GM19025 (cell line): ENCODE results near the gene ADGRA1.
"Not testable (repeated sequence)": the region's sequence is repeated elsewhere in the genome, so short reads cannot be mapped to it uniquely, and the experiment has no call there.

Experiments
- ATAC-seq: cut with Tn5 transposase; IDR thresholded peaks from one replicate; pipeline ENCODE4 v1.9.1; 2021; ENCODE audit warnings: mild to moderate bottlenecking, low read depth, moderate library complexity; ENCODE audit not compliant: unreplicated experiment

Gene ADGRA1, protein sequence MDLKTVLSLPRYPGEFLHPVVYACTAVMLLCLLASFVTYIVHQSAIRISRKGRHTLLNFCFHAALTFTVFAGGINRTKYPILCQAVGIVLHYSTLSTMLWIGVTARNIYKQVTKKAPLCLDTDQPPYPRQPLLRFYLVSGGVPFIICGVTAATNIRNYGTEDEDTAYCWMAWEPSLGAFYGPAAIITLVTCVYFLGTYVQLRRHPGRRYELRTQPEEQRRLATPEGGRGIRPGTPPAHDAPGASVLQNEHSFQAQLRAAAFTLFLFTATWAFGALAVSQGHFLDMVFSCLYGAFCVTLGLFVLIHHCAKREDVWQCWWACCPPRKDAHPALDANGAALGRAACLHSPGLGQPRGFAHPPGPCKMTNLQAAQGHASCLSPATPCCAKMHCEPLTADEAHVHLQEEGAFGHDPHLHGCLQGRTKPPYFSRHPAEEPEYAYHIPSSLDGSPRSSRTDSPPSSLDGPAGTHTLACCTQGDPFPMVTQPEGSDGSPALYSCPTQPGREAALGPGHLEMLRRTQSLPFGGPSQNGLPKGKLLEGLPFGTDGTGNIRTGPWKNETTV

DNA sequence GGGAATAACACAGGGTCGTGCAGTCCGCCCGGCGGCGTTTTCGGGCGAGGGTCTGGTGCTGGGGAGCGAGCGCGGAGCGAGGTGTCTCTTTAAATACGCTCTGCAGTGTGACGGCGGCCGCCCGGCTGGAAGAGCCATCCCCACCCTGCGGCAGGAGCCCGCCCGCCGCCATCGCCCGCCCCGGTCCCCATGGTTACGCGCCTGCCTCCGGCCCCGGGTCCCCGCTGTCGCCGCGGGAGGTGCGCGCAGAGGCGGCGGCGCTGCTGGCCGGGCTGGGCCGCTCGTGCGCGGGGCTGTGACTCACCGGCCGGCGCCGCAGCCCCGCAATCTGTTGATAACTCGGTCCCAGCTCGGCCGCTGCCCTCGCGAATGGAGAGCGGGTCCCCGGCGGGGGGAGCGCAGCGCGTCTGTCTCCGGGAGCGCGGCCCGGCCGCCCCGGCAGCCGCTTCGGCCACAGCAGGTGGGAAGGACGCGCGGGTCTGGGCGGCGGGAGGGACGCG lies at the start of gene ADGRA1:
ADGRA1 (plus strand) TSS at position 246 of the 500 bp plus-strand sequence. CDS start 986 bp downstream, outside the sequence.
- no peak for ATAC-seq

DNA sequence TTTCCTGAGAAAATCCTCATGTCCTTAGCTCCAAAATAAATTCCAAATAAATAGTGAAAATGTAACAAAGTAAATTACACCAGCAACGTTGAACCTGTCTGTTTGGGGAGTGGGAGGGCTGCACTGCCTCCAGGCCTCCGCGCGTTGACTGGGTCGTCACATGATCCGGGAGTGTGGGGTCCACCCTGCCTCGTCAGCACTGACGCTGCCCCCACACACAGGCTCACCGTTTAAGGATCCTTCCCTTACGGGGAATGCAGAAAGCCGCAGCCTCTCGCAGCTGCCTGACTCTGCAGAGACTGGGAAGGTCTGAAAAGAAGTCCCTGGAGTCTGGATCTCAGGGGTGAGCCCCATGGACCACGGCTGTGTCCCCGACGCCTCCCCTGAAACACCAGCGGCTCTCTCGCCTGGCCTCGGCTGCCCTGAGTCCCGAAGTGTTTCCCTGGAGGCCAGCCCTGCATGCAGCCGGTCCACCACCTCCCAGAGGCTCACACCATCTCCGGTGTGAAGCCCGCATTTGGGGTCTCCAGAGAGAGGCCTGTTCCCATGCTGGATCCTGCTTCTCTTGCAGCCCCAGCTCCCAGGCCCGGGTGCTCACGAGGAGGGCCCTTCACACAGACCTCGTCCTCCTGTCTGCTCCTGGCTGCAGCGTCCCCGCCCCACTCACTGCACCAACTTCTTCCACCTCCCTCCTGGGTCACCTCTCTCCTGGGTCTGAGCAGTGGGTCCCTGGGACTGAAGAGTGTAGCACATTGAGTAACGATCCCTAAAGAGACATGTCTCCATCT lies 49.5 kb upstream of the ADGRA1 start:
- no peak for ATAC-seq

DNA sequence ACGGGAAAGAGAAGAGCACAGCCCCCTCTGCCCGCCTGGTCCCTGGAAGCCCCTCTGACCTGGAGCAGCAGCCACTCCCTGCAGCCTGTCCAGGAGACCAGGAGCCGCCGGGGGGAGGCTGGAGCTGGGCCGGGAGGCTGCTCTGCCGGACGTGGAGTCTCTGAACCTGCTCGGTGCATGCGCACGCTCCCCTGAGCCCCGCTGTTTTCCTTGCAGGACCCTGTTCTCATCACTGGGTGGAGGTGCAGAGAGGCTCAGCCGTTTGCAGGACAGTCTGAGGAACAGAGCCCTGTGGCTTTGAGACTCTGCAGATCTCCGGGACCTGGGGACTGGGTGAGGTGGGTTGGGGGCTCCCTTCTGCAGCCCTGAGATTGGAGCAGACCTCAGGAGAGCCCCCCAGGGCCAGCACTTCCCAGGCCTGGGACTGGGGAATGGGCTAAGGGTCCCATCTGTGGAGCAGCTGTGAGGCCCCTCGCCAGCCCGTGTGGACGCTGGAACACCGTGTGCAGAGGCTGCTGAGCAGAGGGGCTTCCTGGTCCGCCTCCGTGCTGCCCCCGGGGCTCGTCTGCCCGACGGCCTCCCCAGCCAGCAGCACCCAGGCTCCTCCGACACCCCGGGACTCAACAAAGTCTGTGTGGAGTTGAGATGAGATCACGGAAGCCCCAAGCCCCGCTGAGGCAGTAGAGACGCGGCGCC lies 48.5 kb upstream of the ADGRA1 start:
- no peak for ATAC-seq

DNA sequence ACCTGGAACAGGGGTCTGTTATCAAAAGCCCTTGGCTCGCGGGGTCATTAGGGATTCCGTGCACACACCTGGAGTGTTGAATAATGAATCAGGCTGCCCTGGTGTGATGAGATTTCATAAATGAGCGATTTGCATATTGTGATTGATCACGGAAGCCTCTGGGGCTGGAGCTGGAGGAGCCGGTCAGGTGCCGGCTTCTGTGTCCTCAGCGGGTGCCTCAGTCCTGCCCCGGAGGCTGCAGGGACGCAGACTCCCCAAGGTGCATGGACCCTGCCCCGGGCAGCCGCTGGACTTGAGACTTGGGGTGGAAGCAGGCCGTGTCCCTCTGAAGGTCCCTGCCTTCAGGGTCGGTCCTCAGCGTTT lies 47.9 kb upstream of the ADGRA1 start:
- ATAC-seq = no peak

DNA sequence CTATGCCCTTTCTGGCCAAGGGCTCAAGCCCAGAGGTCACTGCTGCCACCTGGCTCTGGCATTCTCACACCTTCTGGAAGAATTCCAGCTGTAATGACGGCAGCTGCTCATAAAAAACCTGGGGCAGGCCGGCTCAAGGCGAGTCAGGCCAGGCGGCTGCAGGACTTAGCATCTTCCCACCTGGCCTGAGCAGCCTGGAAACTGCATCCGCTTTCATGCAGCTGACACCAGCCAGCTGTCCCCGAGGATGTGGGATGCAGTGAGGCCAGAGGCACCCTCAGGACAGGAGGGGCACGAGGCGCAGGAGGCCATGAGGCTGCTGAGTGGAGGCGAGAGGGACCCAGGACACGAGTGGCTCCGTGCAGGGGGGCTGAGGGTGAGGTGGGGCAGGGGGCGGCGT lies 47.5 kb upstream of the ADGRA1 start:
- ATAC-seq = no peak

DNA sequence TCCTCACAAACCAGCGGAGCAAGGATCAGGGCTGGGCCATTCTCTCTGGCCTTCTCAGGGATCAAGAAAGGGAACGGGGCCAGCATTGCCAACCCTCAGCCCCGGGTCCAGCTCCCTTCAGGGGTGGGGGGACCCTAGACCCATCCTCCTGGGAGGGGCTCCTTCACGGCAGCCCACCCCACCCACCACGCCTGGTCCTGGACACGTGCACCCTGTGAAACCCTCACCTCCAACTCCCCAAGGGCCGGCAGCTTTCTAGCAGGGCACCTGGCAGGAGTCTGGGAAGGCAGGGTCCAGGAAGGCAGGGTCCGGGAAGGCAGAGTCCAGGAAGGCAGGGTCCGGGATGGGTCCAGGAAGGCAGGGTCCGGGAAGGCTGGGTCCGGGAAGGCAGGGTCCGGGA lies 46.6 kb upstream of the ADGRA1 start:
- no peak for ATAC-seq

DNA sequence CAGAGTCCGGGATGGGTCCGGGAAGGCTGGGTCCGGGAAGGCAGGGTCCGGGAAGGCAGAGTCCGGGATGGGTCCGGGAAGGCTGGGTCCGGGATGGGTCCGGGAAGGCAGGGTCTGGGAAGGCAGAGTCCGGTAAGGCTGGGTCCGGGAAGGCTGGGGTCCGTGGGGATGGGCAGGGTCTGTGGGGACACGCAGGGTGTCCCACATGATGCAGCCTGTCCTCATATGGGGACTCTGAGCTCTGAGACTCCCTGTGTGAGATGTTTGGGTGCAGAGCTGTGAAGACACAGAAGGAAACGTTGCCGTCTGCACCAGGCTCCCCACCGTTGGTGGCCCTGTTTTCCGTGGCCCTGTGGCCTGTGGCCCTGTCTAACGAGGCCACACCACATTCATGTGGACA lies 45.7 kb upstream of the ADGRA1 start:
- no peak for ATAC-seq

DNA sequence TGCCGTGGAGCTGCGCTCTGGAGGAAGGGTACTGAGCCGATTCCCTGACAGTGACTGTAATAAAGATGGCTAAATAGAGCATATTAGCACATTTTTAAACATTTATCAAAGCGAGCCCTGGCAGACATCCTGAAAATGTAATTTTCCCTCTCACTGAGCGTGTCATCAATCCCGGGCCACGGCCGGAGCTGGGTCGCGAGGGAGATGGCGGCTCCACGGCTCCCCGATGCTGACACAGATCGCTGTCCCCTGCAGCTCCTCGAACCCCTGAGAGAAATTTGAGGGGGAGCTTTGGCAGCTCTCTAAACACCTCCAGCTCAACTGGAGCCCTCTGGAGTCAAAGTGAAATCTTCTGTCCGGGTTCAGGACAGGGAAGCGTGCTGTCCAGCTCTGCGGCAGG lies 44.9 kb upstream of the ADGRA1 start:
- no peak for ATAC-seq

DNA sequence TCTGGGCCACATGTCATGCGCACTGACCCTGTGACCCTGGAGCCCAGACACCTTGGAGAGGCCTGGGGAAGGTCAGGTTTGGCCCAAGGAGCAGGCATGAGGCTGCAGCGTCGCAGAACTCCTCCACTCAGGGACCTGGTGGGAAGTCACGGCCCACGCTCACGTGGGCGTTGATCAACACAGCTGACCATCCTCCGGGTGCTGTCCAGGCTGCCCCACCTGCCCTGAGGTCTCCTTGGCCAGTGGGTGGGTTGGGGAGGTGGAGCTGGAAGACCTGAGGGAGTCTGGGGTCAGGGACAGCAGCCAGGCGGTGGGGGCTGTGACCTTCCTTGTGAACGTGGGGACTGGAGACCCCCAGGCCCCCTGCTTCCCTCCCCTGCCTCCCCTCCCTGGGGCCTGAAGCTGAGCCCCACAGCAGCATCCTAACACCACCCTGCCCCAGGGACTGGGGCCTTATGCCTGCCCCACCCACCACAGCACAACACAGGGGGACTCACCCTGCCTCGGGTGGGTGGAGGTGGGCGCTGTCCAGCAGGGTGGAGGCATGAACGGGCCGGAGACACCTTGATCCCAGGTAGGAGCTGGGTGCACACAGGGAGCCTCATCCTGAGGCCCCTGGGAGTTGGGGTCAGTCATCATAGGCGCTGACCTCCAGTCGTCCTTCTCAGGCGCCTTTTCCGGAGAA lies 44.0 kb upstream of the ADGRA1 start:
- ATAC-seq = no peak

DNA sequence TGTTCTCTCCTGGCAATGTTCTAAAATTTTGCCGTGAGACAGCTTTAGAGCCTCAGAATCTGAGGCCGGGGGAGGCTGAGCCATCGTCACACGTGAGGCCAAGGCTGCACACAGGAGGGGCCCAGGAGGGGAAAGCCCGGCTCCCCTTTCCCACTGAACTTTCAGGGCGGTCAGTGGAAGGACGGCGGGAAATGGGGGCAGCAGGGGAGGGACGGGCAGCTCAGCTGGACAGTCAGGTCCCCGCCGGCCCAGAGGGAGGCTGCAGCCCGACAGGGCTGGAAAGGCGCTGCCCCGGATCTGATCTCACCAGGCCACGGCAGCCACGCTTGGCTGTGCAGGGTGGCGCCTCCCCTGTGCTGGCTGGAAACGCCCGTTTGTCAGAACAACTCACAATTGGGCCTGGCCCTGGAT lies 43.3 kb upstream of the ADGRA1 start:
- ATAC-seq = no peak

DNA sequence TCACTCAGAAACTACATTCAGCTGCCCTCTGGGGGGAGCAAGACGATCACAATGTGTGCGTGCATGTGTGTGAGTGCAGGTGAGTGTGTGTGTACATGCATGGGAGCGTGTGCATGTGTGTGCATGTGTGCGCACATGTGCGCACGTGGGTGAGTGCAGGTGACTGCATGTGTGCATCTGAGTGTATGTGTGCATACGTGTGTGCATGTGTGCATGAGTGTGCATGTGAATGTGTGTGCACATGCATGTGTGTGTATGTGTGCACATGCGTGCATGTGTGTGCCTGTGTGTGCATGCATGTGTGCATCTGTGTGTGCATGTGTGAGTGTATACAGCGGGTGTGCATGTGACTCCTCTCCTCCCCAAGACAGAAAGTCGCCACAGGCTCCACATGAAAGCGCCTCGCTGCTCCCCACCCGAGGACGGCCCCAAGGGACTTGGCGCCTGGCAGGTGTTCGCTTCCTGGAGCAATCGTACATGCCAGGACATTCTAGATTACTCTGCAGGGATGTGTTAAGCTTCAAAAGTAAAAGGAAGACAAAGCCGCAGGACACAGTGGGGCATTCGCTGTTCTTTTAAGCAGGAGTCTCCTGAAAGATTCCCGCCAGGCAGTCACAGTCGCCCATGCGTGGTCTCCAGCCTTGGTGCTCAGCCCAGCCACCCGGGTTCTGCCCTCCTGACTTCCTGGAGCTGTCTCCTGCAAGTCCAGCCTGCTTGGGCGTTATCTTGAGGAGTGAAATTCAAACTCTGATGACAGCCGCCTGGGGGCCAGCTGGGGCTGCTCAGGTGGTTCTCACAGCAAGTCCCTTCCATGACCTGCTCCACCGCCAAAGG lies 42.0 kb upstream of the ADGRA1 start:
- ATAC-seq = no peak

DNA sequence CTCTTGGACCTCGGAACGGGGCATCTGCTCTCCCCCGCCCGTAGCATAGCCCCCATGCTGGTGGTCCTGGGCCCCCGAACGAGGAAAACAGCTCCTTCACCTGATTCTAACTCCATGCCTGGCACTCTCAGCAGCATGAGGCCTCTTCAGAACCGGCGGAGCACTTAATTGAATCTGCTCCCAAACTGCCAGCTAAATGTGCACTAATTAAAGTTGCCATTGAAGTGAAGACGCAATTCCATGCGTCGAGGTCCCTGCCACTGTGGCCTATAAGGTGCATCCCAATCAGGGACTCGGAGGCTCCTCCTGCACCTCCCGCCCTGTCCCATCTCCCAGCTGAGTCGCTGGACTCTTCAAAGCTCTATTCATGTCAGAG lies 41.3 kb upstream of the ADGRA1 start:
- no peak for ATAC-seq

DNA sequence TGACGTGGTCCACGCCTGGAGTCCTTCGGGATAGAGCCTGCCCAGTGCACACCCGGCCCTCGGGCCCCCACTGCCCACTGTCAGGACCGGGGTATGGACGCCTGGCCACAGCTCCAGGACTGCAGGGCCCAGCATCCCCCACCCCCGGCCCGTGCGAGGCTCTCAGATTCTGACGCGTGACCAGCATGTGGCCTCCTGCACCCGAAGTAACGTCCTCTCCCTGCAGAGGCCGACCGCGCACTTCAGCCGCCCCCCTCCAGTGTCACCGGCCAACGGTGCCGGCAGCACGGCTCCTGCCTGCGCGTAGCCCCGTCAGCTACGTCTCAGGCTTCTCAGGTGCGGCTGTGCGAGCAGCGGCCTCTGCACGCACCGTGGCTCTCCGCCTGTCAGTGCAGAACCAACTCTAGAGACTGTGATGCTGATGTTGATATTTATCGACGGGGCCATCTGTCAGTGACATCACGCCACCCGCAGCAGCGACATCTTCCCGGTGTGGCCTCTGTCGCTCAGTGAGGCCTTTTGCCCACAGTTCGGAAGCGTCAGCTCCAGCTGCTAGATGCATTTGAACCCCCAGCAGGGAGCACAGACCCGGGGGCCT lies 40.1 kb upstream of the ADGRA1 start:
- ATAC-seq = no peak

DNA sequence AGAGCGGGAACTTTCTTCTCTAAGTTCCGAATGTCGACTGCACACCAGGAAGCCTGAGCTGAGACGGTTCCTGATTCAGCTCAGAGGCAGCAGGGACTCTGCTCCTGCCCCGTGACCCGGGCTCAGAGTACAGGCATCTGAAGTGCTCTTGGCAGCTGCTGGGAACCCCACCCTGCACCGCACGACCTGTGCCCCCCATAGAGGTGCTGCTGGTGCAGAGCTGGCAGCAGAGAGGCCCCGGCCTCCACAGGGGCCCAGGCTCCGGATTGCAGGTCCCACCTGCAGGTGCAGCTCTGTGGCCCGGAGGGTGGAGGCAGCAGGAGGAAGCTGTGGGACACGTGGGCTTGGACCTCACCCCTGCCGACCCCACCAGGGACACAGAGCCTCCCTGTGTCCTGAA lies 39.5 kb upstream of the ADGRA1 start:
- no peak for ATAC-seq

DNA sequence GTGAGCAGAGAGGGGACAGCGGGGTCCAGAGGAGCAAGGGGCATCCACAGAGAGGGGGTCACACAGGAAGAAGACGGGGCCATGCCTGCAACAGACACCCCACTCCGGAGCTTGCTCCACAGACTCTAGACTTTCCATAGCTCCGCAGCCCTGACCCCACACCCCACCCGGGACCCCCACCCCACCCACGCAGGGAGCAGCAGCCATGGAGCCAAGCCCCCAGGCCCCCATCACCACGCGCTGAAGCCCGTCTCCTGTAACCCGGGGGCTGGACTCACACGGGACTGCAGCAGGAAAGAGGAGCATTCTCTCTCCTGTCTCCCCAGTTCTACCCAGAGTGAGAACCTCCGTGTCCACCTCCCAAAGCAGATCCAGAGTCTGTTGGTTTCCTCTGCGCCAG lies 38.8 kb upstream of the ADGRA1 start:
- no peak for ATAC-seq

DNA sequence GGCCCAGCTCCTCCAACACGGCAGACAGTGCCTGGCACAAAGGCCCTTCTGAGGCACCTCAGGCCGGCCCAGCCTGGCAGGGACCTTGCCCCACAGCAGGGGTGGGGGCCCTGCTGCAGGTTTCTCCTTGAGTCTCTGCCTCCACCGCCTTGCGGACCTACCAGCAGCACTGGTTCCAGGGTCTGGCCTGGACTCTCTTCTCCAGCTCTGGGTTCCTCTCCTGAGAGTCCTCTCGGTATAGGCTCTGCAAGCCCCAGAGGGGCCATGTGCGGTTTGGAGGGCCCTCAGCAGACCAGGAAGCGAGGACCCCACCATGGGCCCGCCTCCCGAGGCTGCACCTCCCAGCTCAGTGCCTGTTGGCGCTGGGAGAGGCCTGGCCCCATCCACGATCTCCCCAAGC lies 38.1 kb upstream of the ADGRA1 start:
- ATAC-seq = no peak

DNA sequence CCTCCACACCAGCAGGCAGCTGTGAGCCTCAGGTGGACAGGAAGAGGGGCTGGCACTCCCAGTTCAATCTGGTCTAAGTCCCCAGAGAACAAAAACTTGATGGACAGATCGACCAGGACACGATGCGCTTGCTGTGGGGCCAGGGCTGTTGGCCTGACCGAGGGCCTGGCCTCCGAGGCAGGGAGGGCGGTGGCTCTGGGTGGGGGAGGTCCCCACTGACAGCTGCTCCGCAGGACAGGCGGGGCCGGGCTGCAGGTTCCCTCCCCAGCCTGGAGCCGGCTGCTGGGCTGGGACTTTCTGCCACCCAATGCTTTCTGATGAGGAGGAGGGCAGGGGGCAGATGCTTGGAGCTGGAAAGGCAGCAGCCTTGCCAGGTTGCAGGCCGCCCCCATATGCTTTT lies 37.4 kb upstream of the ADGRA1 start:
- no peak for ATAC-seq

DNA sequence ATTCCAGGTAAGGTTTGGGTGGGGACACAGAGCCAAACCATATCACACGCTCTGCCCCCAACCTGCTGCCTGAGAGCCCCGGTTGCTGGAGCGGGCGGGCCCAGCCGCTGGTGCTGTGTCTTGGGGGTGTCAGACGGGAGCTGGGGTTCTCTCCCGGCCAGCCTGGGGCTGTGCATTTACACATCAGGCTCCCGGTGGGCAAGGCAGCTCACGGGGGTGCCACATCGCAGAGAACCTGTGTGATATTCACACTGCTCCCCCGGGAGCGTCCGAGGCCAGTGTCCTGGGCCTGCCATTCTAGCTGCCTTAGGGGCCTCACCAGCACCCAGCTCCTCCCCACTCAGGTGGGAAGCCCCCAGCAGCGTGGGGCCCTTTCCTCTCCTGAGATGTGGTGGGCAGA lies 35.6 kb upstream of the ADGRA1 start:
- ATAC-seq = no peak

DNA sequence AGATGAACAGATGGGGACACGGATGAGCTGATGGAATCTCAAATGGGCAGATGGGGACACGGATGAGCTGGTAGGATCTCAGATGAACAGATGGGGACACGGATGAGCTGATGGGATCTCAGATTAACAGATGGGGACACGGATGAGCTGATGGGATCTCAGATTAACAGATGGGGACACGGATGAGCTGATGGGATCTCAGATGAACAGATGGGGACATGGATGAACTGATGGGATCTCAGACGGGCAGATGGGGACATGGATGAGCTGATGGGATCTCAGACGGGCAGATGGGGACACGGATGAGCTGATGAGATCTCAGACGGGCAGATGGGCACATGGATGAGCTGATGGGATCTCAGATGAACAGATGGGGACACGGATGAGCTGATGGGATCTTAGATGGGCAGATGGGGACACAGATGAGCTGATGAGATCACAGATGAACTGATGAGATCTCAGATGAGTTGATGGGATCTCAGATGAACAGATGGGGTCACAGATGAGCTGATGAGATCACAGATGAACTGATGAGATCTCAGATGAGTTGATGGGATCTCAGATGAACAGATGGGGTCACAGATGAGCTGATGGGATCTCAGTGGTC lies 34.1 kb upstream of the ADGRA1 start:
- ATAC-seq = not testable (repeated sequence)
